ENCODE measurements around the gene CDH2.

CDH2 gene

GRCh38 chr18:28086670-28087552 is 90.0 kb downstream of the CDH2 start:
- DNase-seq (ENCODE audit: low spot score), result no peak

- DNase-seq (ENCODE audit: low spot score), result no peak
Observed at GRCh38 chr18:28081516-28081915, 95.4 kb downstream of the CDH2 start.

GRCh38 chr18:28080876-28081300 is 96.0 kb downstream of the CDH2 start:
- DNase-seq (ENCODE audit: low spot score), result no peak

- DNase-seq (ENCODE audit: low spot score), result no peak
Observed at GRCh38 chr18:28079883-28080282, 97.0 kb downstream of the CDH2 start.

- no peak for DNase-seq (ENCODE audit: low spot score)
Observed at GRCh38 chr18:28078849-28079248, 98.1 kb downstream of the CDH2 start.

GRCh38 chr18:28078298-28078697 is 98.6 kb downstream of the CDH2 start:
- DNase-seq (ENCODE audit: low spot score), result no peak

GRCh38 chr18:28075501-28075900 is 101.4 kb downstream of the CDH2 start:
- no peak for DNase-seq (ENCODE audit: low spot score)

- DNase-seq (ENCODE audit: low spot score), result no peak
Observed at GRCh38 chr18:28074076-28074475, 102.9 kb downstream of the CDH2 start.

- no peak for DNase-seq (ENCODE audit: low spot score)
Observed at GRCh38 chr18:28073658-28074057, 103.3 kb downstream of the CDH2 start.

- no peak for DNase-seq (ENCODE audit: low spot score)
Observed at GRCh38 chr18:28071199-28071598, 105.7 kb downstream of the CDH2 start.

- no peak for DNase-seq (ENCODE audit: low spot score)
Observed at GRCh38 chr18:28068207-28068606, 108.7 kb downstream of the CDH2 start.

GRCh38 chr18:28067346-28067745 is 109.6 kb downstream of the CDH2 start:
- no peak for DNase-seq (ENCODE audit: low spot score)

GRCh38 chr18:28065793-28066186 is 111.1 kb downstream of the CDH2 start:
- no peak for DNase-seq (ENCODE audit: low spot score)

- DNase-seq (ENCODE audit: low spot score), result no peak
Observed at GRCh38 chr18:28065031-28065792, 111.7 kb downstream of the CDH2 start.

- DNase-seq (ENCODE audit: low spot score), result no peak
Observed at GRCh38 chr18:28063926-28064325, 113.0 kb downstream of the CDH2 start.

GRCh38 chr18:28063271-28063761 is 113.6 kb downstream of the CDH2 start:
- no peak for DNase-seq (ENCODE audit: low spot score)

GRCh38 chr18:28062443-28062842 is 114.5 kb downstream of the CDH2 start:
- DNase-seq (ENCODE audit: low spot score), result no peak

- DNase-seq (ENCODE audit: low spot score), result no peak
Observed at GRCh38 chr18:28059861-28060260, 117.1 kb downstream of the CDH2 start.

GRCh38 chr18:28050545-28050944 is 126.4 kb downstream of the CDH2 start:
- no peak for DNase-seq (ENCODE audit: low spot score)

GRCh38 chr18:28048612-28049011 is 128.3 kb downstream of the CDH2 start:
- no peak for DNase-seq (ENCODE audit: low spot score)

GRCh38 chr18:28045880-28046279 is 131.1 kb downstream of the CDH2 start:
- no peak for DNase-seq (ENCODE audit: low spot score)

- DNase-seq (ENCODE audit: low spot score), result no peak
Observed at GRCh38 chr18:28045176-28045810, 131.6 kb downstream of the CDH2 start.

GRCh38 chr18:28044036-28044435 is 132.9 kb downstream of the CDH2 start:
- no peak for DNase-seq (ENCODE audit: low spot score)
